Mesothelial cell of epicardium (in vitro differentiated cells): Measurements from ENCODE around the gene TMPRSS9. TPM values are rescaled to one million over a fixed set of nuclear protein-coding genes. Genes with fewer than 3 reads are reported as not detected.

ENCODE experiments used
- DNase-seq, 2 experiments: peaks; one replicate each; pipeline ENCODE4 v3.0.0; 2021; ENCODE audit warnings: low spot score in 2 of 2; ENCODE audit not compliant: unreplicated experiment in 2 of 2
- H3K27ac Mint-ChIP-seq: 2 replicates; pipeline ENCODE4 v1.8.0; 2021; ENCODE audit warnings: mixed read lengths
- H3K27me3 Mint-ChIP-seq: 2 replicates; pipeline ENCODE4 v1.8.0; 2021; ENCODE audit warnings: low read depth, mixed read lengths
- H3K36me3 Mint-ChIP-seq: 2 replicates; pipeline ENCODE4 v1.8.0; 2021; ENCODE audit warnings: mixed read lengths
- H3K4me1 Mint-ChIP-seq: 2 replicates; pipeline ENCODE4 v1.8.0; 2021; ENCODE audit warnings: mixed read lengths
- H3K4me3 Mint-ChIP-seq: 2 replicates; pipeline ENCODE4 v1.8.0; 2021; ENCODE audit warnings: mild to moderate bottlenecking, moderate library complexity, mixed read lengths
- H3K9me3 Mint-ChIP-seq: 2 replicates; pipeline ENCODE4 v1.8.0; 2021; ENCODE audit warnings: mixed read lengths
- CTCF ChIP-seq: fragments of 200-600 bp; sonication (generic); IDR thresholded peaks from one replicate; pipeline ENCODE4 v1.5.0; 2021; ENCODE audit warnings: antibody characterized with exemption; ENCODE audit not compliant: unreplicated experiment
- total RNA-seq: library from RNA; stranded (reverse); gene quantifications from 3 replicates; pipeline ENCODE4 v1.2.1, GENCODE V29; 2021

The TMPRSS9 gene
- total RNA-seq, 1 donor from 2014 or later = 1.4 TPM

GRCh38 chr19:2362970-2363300 lies 2.9 kb downstream of the TMPRSS9 start:
- Mint-ChIP-seq H3K9me3 (no peaks in the 10 kb centered on the region), H3K27me3 (peaks cover 20% of the 10 kb centered on the region), H3K36me3 (no peaks in the 10 kb centered on the region), H3K4me3 (no peak overlapping the region), H3K4me1 (peaks cover 10% of the 10 kb centered on the region), H3K27ac (no peak overlapping the region)
- no peak for TF ChIP-seq CTCF
- DNase-seq = no peak

- no peaks in the 10 kb centered on the region for H3K36me3 Mint-ChIP-seq
- no peak overlapping the region for H3K4me3 Mint-ChIP-seq
Observed at GRCh38 chr19:2363419-2363818, 3.4 kb downstream of the TMPRSS9 start.

GRCh38 chr19:2365201-2365970 lies 5.3 kb downstream of the TMPRSS9 start:
- Mint-ChIP-seq H3K9me3 (no peaks in the 10 kb centered on the region), H3K4me1 (peaks cover 9% of the 10 kb centered on the region), H3K36me3 (no peaks in the 10 kb centered on the region), H3K27ac (no peak overlapping the region), H3K4me3 (no peak overlapping the region), H3K27me3 (peaks cover 8% of the 10 kb centered on the region)
- no peak for DNase-seq
- no peak for TF ChIP-seq CTCF

More at GRCh38 chr19:2363419-2363818, 3.4 kb downstream of the TMPRSS9 start:
- no peak for DNase-seq
- peaks cover 10% of the 10 kb centered on the region for H3K4me1 Mint-ChIP-seq
- no peak for TF ChIP-seq CTCF
- H3K9me3 Mint-ChIP-seq = no peaks in the 10 kb centered on the region
- H3K27me3 Mint-ChIP-seq = peaks cover 23% of the 10 kb centered on the region
- H3K27ac Mint-ChIP-seq = no peak overlapping the region

- H3K36me3 Mint-ChIP-seq = no peaks in the 10 kb centered on the region
- H3K4me1 Mint-ChIP-seq = peaks cover 26% of the 10 kb centered on the region
- no peaks in the 10 kb centered on the region for H3K9me3 Mint-ChIP-seq
- H3K27ac Mint-ChIP-seq = peak overlapping the region; percentile 76
- no peak overlapping the region for H3K4me3 Mint-ChIP-seq
- peaks cover 3% of the 10 kb centered on the region for H3K27me3 Mint-ChIP-seq
- TF ChIP-seq CTCF = no peak
- DNase-seq = no peak
Observed at GRCh38 chr19:2371656-2372055, 11.6 kb downstream of the TMPRSS9 start.

- no peak for DNase-seq
- no peak for TF ChIP-seq CTCF
- H3K27ac Mint-ChIP-seq = peak overlapping the region; percentile 76
- peaks cover 31% of the 10 kb centered on the region for H3K4me1 Mint-ChIP-seq
- H3K36me3 Mint-ChIP-seq = no peaks in the 10 kb centered on the region
- H3K27me3 Mint-ChIP-seq = peaks cover 3% of the 10 kb centered on the region
- no peaks in the 10 kb centered on the region for H3K9me3 Mint-ChIP-seq
- peak overlapping the region; percentile 5 for H3K4me3 Mint-ChIP-seq
Observed at GRCh38 chr19:2372076-2372612, 12.1 kb downstream of the TMPRSS9 start.
